Right renal cortex interstitium (tissue), 3 donors: Measurements from ENCODE around the gene ANTXRL. TPM values are rescaled to one million over a fixed set of nuclear protein-coding genes. Genes with fewer than 3 reads are reported as not detected.
"Not testable (repeated sequence)": the region's sequence is repeated elsewhere in the genome, so short reads cannot be mapped to it uniquely, and the experiment has no call there.

Experiments
- DNase-seq, 3 donors: peaks; one replicate each; pipeline ENCODE4 v3.0.0-alpha.2; 2013; ENCODE audit warnings: low read depth in 3 of 3, low spot score in 2 of 3
- polyA plus RNA-seq, 3 donors: library from polyadenylated mRNA; unstranded; fragments of 120-200 nt; gene quantifications; one replicate each; pipeline ENCODE4 v1.2.1, GENCODE V29; 2013; ENCODE audit not compliant: insufficient read length in 3 of 3

Gene ANTXRL
- polyA plus RNA-seq, 3 donors: not detected

DNA sequence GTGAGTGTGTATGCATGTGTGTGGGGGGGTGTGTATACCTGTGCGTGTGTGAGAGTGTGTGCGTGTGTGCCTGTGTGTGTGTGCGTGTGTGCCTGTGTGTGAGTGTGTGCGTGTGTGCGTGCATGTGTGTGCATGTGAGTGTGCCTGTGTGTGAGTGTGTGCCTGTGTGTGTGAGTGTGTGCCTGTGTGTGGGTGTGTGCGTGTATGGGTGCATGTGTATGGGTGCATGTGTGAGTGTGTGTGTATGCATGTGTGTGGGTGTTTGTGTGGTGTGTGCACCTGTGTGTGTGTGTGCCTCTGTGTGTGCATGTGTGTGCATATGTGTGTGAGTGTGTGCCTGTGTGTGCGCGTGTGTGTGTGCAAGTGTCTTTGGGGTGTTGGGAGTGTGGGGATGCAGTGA, 6.4 kb downstream of the ANTXRL start:
- DNase-seq: no peak

DNA sequence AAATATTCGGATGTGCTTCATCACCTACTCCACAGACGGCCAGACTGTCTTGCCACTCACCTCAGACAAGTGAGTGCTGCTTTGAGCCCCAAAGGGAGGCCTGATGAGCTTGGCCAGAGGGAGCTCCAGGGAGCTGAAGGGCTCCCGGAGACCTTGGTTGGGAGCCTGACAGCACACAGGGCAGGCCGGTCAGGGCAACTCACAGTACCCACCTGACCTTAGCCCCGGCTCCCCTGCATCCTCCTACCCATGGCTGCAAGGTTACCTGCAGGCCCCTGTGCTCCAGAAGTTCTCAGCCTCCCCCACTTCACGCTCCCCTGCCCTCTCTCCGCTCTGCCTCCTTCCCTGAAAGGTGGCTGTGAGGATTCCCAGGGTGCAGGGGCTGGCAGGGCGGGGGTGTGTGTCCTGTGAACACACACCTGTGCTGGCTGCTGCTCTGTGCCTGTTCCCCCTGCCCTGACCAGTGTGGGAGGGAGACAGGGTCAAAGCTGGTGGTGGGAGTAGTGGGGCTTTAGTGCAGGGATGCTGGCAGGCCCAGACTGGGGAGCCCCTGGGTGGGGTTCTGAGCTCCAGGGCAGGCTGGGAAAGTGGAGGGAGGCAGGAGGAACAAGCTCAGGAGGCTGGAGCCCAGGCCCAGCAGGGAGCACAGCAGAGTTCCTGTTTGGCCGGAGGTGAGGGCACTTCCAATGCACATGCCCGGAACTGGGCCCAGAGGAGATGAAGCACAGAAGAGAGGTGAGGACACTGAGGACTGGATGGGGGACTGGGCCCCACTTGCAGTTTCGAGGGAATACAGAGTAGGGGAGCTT, 7.2 kb downstream of the ANTXRL start:
- no peak for DNase-seq

DNA sequence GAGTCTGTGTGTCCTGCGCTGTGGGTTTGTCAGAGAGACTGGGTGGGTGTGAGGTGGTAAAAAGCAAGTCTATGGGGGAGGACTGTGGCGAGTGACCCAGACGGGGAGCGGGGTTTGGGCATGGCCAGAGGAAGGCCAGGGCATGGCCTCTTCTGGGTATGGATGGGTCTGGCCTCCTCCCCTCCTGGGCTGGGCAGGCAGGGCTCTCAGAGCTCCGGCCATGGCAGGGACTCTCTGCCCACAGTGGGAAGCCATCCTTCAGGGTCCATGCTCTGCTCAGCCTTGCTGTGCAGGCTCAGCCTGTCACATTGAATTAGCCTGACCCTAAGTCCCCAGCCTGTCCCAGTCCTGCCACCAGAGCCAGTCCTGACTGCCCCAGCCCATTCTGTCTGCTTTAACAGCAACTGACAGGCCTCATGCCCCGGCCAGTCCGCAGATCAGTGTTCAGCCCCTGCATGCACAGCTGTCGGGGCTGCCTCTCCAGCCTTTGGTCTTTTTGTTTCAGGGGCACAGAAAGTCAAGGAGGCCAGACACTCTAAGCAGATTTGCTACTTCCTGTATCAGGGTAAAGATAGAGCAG, 7.9 kb downstream of the ANTXRL start:
- DNase-seq: no peak

DNA sequence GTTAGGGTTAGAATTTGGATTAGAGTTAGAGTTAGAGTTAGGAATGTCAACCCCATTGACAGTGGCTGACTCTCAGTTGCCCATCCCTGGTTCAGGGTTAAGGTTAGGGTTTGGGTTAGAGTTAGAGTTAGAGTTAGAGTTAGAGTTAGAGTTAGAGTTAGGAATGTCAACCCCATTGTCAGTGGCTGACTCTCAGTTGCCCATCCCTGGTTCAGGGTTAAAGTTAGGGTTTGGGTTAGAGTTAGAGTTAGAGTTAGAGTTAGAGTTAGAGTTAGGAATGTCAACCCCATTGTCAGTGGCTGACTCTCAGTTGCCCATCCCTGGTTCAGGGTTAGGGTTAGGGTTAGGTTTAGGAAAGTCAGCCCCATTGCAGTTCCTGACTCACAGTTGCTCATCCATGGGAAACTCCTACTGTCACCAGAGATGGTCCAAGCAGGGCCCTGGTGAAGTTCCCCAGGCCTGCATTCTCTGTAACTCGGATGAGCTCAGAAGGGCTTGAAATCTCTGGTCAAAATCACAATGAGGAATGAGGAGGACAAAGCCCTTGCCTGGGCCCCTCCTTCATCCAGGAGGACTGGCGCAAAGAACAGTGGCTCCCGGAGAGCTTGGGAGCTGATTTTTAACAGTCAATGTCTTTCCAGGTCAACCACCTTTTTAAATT, 8.7 kb downstream of the ANTXRL start:
- DNase-seq: not testable (repeated sequence)

DNA sequence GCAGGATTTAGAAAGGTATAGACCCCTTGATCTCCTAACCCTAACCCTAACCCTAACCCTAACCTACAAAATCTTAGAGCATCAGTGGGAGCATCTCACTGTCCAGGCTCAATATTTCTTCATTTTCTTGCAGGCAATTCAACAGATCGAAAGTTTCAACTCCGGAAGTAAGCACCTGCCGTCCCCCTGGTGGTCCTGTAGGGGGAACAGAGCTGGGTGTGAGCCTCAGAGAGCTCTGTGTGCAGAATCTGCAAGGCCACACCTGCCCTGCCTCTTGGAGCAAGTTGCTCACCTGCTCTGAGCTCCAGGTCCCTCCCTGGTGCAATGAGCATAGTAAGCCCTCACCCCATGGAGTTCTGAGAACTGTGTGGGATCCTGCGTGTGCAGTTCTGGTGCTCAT, 9.3 kb downstream of the ANTXRL start:
- not testable (repeated sequence) for DNase-seq

DNA sequence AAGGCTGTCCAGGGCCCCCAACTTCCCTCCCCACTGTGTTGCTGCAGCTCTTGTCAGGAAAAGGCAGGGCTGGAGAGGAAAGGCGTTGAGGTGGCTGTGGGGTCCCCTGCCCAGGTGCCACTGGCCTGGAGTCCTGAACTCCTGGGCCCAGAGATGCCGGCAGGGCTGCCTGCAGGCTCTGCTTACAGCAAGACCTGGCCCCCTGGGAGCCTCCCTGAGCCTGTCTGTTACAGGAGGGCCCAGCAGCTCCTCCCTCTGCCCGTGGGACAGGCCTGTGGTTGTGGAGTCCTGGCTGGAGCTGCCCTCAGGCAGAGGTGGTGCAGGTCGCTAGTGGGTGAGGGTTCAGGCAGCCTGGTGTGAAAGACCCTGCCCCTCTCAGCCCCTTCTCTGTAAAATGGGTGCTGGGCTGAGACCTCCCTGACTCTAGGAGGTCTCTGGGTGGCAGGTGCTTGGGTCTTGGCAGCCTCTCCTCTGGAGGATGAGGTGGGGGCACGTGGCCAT, 9.9 kb downstream of the ANTXRL start:
- DNase-seq: no peak

DNA sequence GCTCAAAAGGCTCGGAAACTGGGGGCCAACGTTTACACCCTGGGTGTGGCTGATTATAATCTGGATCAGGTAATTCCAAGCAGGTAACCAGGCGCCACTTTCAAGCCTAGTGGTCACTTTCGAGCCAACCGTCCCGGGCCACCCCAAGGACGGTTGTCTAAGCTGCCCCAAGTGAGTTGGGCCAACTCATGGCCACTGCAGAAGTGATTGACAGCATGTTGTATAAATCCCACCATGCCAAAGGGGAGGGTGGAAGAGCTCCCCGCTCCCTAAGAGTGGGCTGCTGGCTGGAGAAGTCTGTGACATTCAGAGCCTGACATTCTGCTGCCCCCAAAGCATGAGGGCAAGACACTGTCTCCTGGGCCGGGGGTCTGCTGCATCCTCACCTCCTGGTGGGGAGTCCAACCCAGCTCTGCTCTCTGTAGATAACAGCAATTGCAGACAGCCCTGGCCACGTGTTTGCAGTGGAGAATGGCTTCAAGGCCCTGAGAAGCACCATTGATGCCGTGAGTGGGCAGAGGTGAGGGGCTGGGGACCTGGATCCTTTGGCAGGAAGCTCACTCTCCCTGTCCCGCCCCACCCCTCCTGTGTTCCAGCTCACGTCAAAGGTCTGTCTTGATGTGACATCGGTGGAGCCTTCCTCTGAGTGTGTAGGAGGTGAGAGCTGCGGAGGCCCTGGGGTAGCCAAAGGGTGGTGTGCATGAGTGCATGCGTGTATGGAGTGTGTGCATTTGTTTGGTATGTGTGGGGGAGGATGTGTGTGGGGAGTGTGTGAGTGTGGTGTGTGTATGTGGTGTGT, 10.8 kb downstream of the ANTXRL start:
- no peak for DNase-seq

DNA sequence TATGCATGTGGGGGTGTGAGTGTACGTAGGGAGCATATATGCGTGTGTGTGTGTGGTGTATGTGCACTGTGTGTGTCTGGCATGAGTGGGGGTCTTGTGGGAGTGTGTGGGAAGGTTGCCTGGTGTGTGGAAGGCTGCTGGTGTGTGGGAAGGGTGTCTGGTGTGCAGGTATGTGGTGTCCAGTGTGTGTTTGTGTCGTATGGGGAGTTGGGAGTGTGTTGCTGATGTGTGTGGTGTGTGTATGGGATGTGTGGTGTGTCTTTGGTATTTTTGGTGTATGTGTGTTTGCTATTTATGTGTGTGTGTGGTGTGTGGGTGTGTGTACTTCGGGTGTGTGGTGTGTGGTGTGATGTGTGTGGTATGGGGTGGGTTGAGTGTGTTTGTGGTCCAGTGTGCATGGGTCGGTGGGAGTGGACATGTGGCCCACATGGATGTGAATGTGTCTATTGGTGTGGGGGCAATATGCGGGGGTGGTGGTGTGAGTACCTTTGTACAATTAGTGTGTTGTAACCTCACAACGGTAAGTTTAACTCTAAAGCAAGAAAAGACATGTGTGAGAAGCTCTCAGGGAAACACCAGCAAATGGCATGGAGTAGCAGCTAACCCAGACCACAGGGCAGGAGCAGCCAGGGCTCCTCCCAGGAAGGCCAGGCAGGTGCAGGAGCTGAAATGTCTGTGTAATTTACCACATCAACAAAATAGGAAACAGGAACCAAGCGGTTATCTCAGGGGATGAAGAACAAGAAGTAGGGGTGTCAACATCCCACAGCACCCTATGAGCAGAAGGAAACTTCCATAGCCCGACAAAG, 11.9 kb downstream of the ANTXRL start:
- DNase-seq: no peak

DNA sequence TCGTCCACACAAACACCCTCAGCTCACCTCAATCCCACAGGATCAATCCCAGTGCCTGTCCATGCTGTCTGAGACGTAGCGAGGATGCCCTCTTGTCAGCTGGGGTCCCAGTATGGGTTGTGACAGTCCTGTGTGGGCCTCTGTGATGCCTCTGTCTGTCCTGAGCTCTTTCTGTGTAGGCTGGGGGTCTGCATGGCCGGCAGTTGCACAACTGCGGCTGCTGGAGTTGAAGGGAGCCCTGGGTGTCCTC, 12.4 kb downstream of the ANTXRL start:
- no peak for DNase-seq

DNA sequence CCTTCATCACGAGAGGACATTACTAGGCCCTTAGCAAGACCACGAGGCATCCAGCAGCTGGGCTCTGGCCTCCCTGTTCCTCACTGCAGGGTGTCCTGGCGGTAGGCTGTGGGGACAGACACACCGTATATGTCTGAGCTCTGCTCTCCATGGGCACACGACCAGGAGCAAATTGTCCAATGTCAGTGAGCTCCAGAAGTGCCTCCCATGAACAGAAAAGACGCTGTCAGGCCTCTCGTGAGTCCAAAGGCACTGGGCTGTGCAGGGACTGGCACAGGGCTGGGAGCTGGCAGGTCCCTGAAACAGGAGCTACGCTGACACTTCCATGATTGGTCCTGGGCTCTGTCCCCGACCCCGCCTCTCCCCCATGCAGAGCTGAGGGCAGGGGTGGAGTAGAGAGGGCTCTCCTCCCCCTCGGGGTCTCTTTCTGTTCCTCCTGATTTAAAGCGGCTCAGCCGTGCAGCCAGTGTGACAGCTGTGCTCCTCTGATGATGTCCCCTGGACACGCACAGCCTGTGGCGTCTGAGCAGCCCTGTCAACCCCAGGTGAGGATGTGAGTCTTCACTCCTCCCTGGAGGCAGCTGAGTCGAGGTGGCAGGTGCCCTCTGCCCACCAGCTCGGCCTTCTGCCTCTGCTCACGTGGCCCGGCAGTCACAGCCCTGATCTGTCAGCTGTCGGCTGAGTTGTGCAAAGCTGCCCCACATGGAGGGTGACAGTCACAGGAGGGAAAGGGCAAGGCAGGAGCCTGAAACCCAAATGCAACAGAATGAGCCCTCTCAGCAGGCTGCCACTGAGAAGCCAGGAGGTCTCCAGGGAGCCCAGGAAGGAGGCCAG, 13.0 kb downstream of the ANTXRL start:
- DNase-seq: no peak

DNA sequence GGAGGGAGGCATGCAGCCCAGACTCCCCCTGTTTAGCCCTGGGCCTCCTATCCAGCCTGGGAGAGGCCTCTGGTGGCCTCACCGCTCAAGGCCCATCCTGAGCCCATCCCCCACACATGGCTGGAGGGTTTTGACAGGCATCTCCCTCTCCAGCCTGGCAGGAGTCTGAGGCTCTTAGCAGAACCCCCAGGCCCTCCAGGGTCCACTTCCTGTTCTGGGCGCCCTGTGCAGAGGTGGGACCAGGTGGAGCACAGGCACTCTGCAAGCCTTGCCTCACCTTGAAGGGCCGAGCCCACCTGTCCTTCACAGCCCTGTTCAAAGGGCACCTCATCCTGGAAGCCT, 13.5 kb downstream of the ANTXRL start:
- DNase-seq: not testable (repeated sequence)

DNA sequence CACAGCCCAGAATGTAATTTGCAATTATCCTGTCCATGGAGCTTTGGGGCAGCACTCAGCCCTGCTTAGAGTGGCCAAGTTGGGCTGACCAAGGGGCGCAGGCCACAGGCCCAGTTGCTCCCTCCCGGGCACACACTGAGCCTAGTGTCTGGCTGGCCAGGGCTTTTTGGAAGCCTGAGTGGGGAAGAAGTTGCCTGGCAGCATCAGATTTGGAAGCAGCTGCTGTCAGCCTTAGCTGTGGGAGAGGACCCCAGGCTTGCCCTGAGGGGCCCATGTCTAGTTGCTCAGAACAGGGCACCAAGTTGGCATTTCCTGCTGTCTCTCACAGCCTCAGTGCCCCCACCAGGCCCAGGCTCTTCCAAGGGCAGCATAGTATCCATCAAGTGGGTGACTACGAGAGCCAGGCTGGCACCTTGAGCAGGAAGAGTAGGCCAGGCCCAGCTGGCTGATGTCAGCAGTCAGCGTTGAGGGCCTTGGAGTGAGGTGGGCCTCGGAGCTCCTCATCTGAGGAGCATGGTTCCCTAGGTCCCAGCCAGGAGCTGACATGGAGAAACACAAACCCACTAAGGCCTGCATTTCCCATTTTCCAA, 14.4 kb downstream of the ANTXRL start:
- DNase-seq: no peak

DNA sequence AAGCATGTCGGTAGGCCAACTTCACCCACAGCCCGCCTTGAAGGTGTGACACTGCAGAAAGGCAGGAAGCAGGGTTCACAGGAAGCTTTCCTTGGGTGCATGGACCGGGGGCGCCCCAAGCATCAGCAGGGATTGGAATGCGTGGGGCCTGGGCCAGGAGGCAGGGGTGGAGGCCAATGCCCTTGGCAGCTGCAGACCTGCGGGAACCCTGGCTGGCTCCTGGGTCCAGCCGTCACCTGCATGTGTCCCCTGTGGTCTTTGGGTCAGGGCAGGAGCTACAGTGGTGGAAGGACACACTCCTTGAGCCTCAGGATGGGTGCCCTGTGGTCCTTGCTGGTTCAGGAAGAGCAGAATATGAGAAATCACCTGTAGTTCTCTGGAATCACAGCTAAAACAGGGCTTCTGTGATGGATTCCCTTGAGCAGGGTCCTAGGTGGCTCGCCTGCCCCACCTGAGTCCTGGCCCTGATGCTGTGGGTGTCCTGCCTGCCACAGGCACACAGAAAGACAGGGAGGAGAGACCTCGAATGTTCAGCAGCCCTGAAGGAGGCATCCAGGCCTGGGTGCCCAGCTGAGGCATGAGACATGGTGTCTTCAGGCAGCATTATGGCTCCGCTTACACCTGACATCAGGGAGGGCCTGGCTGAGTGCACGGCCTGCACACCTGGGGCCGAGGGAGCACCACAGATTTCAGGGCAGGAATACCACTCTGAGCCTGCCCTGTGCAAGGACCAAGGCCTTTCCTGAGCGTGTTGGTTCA, 15.1 kb downstream of the ANTXRL start:
- DNase-seq: no peak

DNA sequence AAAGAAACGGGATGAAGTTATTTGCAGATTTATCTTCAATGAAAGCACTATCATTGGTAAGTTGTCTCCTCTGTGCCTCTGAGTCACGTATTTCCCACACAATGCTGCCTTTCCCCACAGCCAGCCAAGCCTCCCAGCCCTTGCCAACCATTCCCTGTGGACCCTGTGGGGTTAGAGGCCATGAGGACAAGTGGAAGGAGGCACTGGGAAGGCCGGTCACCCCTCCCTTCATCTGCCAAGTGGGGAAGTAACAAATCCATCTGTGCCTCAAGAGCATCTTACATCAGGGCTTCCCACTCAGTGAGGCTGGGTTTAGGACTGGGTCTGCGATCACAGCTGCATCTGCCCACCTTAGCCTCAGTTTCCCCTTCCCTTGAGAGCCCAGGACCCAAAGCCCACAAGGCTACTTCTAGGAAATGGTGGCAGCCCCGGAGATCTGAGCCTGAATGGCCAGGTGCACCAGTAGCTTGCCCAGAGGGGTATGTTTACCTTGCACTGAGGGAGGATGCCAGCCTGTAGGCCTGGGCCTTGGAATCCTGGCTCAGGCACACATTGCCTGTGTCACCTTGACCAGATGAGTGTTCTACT, 16.1 kb downstream of the ANTXRL start:
- DNase-seq: not testable (repeated sequence)

DNA sequence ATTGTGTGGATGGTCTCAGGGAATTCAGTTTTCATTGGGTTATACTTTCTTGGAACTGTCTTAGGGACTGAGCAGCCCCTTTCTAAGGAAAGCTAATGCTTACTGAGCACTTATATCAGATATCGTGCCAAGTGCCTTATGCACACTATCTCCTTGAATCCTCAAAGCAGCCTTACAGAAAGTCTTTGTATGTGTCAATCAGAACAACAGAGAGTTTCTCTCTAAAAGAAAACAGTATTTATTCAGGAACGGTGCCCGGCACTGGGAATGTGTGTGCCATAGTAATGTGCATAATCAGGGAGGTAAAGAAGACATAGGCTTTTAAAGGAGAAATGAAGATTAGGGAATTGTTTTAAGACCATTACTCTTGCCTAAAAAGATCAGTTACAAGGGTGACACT, 17.3 kb downstream of the ANTXRL start:
- no peak for DNase-seq

DNA sequence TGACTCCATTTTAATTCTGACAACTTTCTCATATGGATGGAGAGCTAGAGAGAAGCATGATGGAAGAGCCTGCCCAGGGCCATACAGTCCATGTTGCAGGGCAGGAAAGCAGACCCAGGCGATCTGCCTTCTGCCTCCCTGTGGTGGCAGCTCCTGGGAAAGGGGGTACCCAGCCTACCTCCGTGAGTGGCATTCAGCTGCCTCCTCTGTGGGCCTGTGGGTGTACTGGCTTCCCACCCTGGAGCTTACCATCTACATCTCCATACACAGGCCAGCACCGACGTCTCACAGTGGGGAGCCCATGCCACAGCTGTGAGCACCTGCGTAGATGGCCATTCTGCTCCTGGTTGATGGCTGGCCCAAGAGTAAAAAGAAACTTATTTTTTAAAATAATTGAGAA, 17.9 kb downstream of the ANTXRL start:
- not testable (repeated sequence) for DNase-seq

DNA sequence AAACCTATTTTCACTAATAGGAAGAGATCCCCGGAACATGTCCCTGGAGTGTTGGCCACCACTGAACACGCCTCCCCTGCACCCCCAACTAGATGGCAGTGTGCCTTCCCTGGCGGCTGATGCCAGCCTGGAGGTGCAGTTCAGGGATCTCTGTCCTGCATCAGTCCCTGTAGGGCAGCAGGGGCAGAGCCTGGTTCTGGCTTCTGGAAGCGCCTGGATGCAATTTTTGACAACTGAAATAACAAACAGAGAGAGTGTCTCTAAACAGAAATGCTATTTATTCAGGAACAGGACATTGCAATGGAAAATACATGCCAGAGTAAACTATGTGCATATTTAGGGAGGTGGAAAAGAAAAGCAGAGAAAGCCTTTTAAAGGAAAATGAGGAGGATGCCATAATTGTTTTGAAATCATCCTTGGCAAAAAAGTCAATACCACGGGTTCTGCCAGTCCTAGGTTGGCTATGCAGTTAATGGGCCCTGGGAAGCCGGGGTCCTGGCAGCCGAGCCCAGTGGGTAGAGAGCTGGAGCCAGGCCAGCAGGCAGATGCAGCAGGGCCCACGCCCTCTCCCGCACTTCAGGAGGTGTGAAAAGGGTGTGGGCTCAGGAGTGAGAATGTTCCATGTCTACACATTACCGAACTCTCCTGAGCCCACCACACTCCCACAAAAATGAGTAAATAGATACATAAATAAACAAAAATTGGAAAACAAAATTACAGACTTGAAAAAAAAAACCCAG, 18.5 kb downstream of the ANTXRL start:
- DNase-seq: no peak
